Esophagus muscularis mucosa (tissue), 3 donors: ENCODE data around the gene PFN2.

Experiments
- CTCF ChIP-seq, 3 experiments: fragments of 200-600 bp in 2 of 3; fragments of 450-650 bp in 1 of 3; sonication (generic) in 2 of 3; IDR thresholded peaks; one replicate each; pipeline ENCODE4 v1.5.1; 2017 to 2019; ENCODE audit warnings: antibody characterized with exemption in 3 of 3, mild to moderate bottlenecking in 2 of 3, moderate library complexity in 1 of 3
- EP300 ChIP-seq: sonication (generic); formaldehyde crosslinking; IDR thresholded peaks from one replicate; pipeline ENCODE4 v1.6.1; 2017; ENCODE audit warnings: antibody characterized with exemption

GRCh38 chr3:149970716-149971402 is at the start of gene PFN2:
- TF ChIP-seq CTCF (IDR thresholded peaks at IDR 0.05) (no peak), EP300 (no peak)
